Kidney (tissue), 14 donors: ENCODE data around the gene LEMD2. TPM values are rescaled to one million over a fixed set of nuclear protein-coding genes. Genes with fewer than 3 reads are reported as not detected.

ENCODE experiments used
- DNase-seq, 5 donors: peaks; one replicate each; pipeline ENCODE4 v3.0.0-alpha.2; 2013 to 2020
- FAIRE-seq: peaks from 2 replicates; lab custom pipeline; 2012; peaks lifted over from hg19 to GRCh38; lab: Jason Lieb, UNC
- H3K27ac ChIP-seq, 2 donors: one replicate each; pipeline ENCODE4 v1.7.0; 2013; ENCODE audit warnings: low read depth in 2 of 2, low read length in 2 of 2, inconsistent platforms in 1 of 2
- H3K27me3 ChIP-seq: one replicate; pipeline ENCODE4 v1.7.1; 2013; ENCODE audit warnings: low read length, inconsistent platforms; ENCODE audit not compliant: control insufficient read depth, insufficient read depth
- H3K36me3 ChIP-seq, 3 donors: one replicate each; pipeline versions ENCODE4 v1.7.0 to v1.7.1; 2013; ENCODE audit warnings: low read length in 3 of 3, control low read depth in 1 of 3, inconsistent platforms in 1 of 3; ENCODE audit not compliant: insufficient read depth in 3 of 3, control insufficient read depth in 2 of 3
- H3K4me1 ChIP-seq, 3 donors: one replicate each; pipeline versions ENCODE4 v1.7.0 to v1.7.1; 2013; ENCODE audit warnings: low read length in 3 of 3, inconsistent platforms in 1 of 3, low read depth in 1 of 3; ENCODE audit not compliant: control insufficient read depth in 2 of 3, insufficient read depth in 2 of 3
- H3K4me3 ChIP-seq, 3 donors: one replicate each; pipeline versions ENCODE4 v1.7.0 to v1.8.1; 2013; ENCODE audit warnings: low read length in 3 of 3, control low read depth in 1 of 3, inconsistent platforms in 1 of 3
- H3K9ac ChIP-seq, 3 donors: one replicate each; pipeline versions ENCODE4 v1.7.0 to v1.7.1; 2013; ENCODE audit warnings: low read length in 3 of 3, control low read depth in 1 of 3, inconsistent platforms in 1 of 3
- H3K9me3 ChIP-seq, 3 donors: one replicate each; pipeline versions ENCODE4 v1.7.0 to v1.7.1; 2013; ENCODE audit warnings: low read length in 3 of 3, control low read depth in 1 of 3, inconsistent platforms in 1 of 3; ENCODE audit not compliant: control insufficient read depth in 2 of 3, insufficient read depth in 1 of 3
- intact Hi-C: fragments of 100-400 bp; cut with DNase I; formaldehyde crosslinking; loops from one replicate; pipeline ENCODE4 v1.11.1; 2022
- polyA plus RNA-seq: library from polyadenylated mRNA; stranded (reverse); fragments of 350-450 nt; fragmentation: Illumina TruSeq; extraction: RNeasy Lipid Tissue Mini Kit (QIAGEN cat#74804); gene quantifications from one replicate; pipeline ENCODE4 v1.2.3, GENCODE V29; 2014; ENCODE audit warnings: low read depth, low replicate concordance; ENCODE audit not compliant: insufficient read depth
- total RNA-seq: library from RNA; stranded (reverse); fragmentation: NEBNext Ultra II Directional; extraction: Animal tissue kit (Norgen Biotek cat#: 25700); gene quantifications from one replicate; pipeline ENCODE4 v1.2.1, GENCODE V29; 2021
- TF ChIP-seq, protein P1 (sequence below): IDR thresholded peaks from 3 replicates; pipeline ENCODE4 v1.5.1; 2012; ENCODE audit warnings: mild to moderate bottlenecking, moderate library complexity, borderline replicate concordance; ENCODE audit not compliant: insufficient read depth; ENCODE audit errors: extremely low read depth
- donor health status: control.
- donor health status: control.
- donor health status: control.
- donor health status: control.
- donor health status: control.
- donor health status: DM: yes; HTN: yes; CAD: no.
- donor health status: Normal renal cell carcinoma (clear cell type).

LEMD2 gene
- total and polyA plus RNA-seq, 2 donors from 2014 or later: 36.4 to 57.1 TPM

DNA sequence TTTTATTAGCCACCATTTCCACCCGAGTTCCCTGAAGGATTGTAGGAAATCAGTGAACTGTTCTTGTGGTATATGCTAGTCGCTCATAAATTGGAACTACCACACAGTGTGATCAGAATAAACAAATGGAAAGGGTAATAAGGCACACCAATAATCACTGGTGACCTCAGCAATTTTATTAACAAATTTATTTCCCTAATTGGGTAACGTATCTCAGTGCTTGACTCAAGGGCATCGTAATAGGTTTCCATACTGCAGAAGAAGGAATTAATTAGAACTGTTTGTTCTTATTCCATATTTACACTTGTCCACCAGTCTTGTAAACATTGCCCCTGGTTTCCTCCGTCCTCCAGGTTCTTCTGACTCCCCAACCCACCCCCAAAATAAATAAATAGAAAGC, 67.4 kb downstream of the LEMD2 start:
- intact Hi-C loops: no loop called here
- DNase-seq (no peak), FAIRE-seq (no peak)
- H3K4me3 ChIP-seq: no peak overlapping the region
- H3K4me1 ChIP-seq: peaks cover 0 to 7% (median 0%) of the 10 kb centered on the region in 3 donors
- H3K9ac ChIP-seq: no peak overlapping the region
- no peaks in the 10 kb centered on the region for H3K36me3 ChIP-seq
- TF ChIP-seq, protein P1, sequence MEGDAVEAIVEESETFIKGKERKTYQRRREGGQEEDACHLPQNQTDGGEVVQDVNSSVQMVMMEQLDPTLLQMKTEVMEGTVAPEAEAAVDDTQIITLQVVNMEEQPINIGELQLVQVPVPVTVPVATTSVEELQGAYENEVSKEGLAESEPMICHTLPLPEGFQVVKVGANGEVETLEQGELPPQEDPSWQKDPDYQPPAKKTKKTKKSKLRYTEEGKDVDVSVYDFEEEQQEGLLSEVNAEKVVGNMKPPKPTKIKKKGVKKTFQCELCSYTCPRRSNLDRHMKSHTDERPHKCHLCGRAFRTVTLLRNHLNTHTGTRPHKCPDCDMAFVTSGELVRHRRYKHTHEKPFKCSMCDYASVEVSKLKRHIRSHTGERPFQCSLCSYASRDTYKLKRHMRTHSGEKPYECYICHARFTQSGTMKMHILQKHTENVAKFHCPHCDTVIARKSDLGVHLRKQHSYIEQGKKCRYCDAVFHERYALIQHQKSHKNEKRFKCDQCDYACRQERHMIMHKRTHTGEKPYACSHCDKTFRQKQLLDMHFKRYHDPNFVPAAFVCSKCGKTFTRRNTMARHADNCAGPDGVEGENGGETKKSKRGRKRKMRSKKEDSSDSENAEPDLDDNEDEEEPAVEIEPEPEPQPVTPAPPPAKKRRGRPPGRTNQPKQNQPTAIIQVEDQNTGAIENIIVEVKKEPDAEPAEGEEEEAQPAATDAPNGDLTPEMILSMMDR: no peak
- H3K9me3 ChIP-seq: no peaks in the 10 kb centered on the region
- no peaks in the 10 kb centered on the region for H3K27me3 ChIP-seq
- no peak overlapping the region for H3K27ac ChIP-seq

Other genes with a start within 250 kb of the LEMD2 start
- gene BAK1, start 208.9 kb downstream of the LEMD2 start, total RNA-seq: 22.3 TPM
- 26.7 TPM for gene BAK1, start 208.9 kb downstream of the LEMD2 start, polyA plus RNA-seq
- gene ITPR3, start 167.8 kb downstream of the LEMD2 start, total RNA-seq: 86.3 TPM
- 4.2 TPM for gene ITPR3, start 167.8 kb downstream of the LEMD2 start, polyA plus RNA-seq
- gene UQCC2, start 77.4 kb downstream of the LEMD2 start, total RNA-seq: 39.6 TPM
- 189 TPM for gene UQCC2, start 77.4 kb downstream of the LEMD2 start, polyA plus RNA-seq
- 0.47 TPM for gene IP6K3, start 42.2 kb downstream of the LEMD2 start, total RNA-seq
- 4.0 TPM for gene IP6K3, start 42.2 kb downstream of the LEMD2 start, polyA plus RNA-seq
- not detected for gene MLN, start 14.9 kb upstream of the LEMD2 start, total RNA-seq
- gene MLN, start 14.9 kb upstream of the LEMD2 start, polyA plus RNA-seq: not detected